SK-N-SH (cell line): ENCODE measurements around the gene MBD2. TPM values are rescaled to one million over a fixed set of nuclear protein-coding genes. Genes with fewer than 3 reads are reported as not detected.
A peak's percentile ranks its signal among the peaks of the same experiment; 100 is the strongest.

Source experiments
- CTCF ChIA-PET: fragments of 300-600, 350-600 bp; formaldehyde crosslinking; extraction: SDS; loops from one replicate; lab custom pipeline; 2021; lab: Yijun Ruan, JAX
- POLR2A ChIA-PET: fragments of 350-600 bp; sonication (Branson Sonifier 250); formaldehyde crosslinking; extraction: SDS; loops from one replicate; lab custom pipeline; 2020; ENCODE audit warnings: antibody characterized with exemption, inconsistent platforms; lab: Yijun Ruan, JAX
- DNase-seq: peaks from one replicate; pipeline ENCODE4 v3.0.0; 2012
- H2AFZ ChIP-seq: fragments of 200-600 bp; sonication (generic); 2 replicates; pipeline ENCODE4 v1.8.1; 2016; ENCODE audit warnings: antibody characterized with exemption, mild to moderate bottlenecking, low read depth
- H3F3A ChIP-seq: fragments of 200-600 bp; sonication (generic); replicated peaks from 2 replicates; pipeline ENCODE3; 2016; ENCODE audit warnings: antibody characterized with exemption, mild to moderate bottlenecking; ENCODE audit not compliant: insufficient read depth
- H3K27ac ChIP-seq, 2 experiments: fragments of 200-500 bp in 1 of 2; fragments of 200-600 bp in 1 of 2; sonication (Bioruptor generic) in 1 of 2; sonication (generic), shearing (Covaris generic) in 1 of 2; 2 replicates each; pipeline versions ENCODE4 v1.5.1 to v1.6.1; 2014 to 2016; ENCODE audit warnings: low read depth in 2 of 2, inconsistent platforms in 1 of 2, low read length in 1 of 2, mild to moderate bottlenecking in 1 of 2, mixed read lengths in 1 of 2
- H3K27me3 ChIP-seq: fragments of 200-600 bp; sonication (generic), shearing (Covaris generic); 2 replicates; pipeline ENCODE4 v1.6.1; 2016; ENCODE audit warnings: mixed run types; ENCODE audit not compliant: insufficient read depth
- H3K36me3 ChIP-seq, 2 experiments: fragments of 200-500 bp in 1 of 2; fragments of 200-600 bp in 1 of 2; sonication (Bioruptor generic) in 1 of 2; sonication (generic) in 1 of 2; replicated peaks in 1 of 2; 2 replicates each; pipeline versions ENCODE3 to v1.5.1; 2014 to 2016; ENCODE audit warnings: low read length in 1 of 2, mild to moderate bottlenecking in 1 of 2; ENCODE audit not compliant: insufficient read depth in 2 of 2, control insufficient read depth in 1 of 2
- H3K4me1 ChIP-seq, 2 experiments: fragments of 200-500 bp in 1 of 2; fragments of 200-600 bp in 1 of 2; sonication (Bioruptor generic) in 1 of 2; sonication (generic), shearing (Covaris generic) in 1 of 2; 2 replicates each; pipeline versions ENCODE4 v1.5.1 to v1.6.1; 2014 to 2016; ENCODE audit warnings: low read depth in 1 of 2, low read length in 1 of 2, mixed run types in 1 of 2; ENCODE audit not compliant: insufficient read depth in 2 of 2, control insufficient read depth in 1 of 2
- H3K4me2 ChIP-seq: fragments of 200-600 bp; sonication (generic), shearing (Covaris generic); 2 replicates; pipeline ENCODE4 v1.6.1; 2017; ENCODE audit warnings: mixed run types
- H3K4me3 ChIP-seq, 2 experiments: fragments of 200-500 bp in 1 of 2; fragments of 200-600 bp in 1 of 2; sonication (Bioruptor generic) in 1 of 2; sonication (generic), shearing (Covaris generic) in 1 of 2; 2 replicates each; pipeline versions ENCODE4 v1.5.1 to v1.8.1; 2014 to 2016; ENCODE audit warnings: low read depth in 2 of 2, inconsistent platforms in 1 of 2, low read length in 1 of 2, mild to moderate bottlenecking in 1 of 2, mixed read lengths in 1 of 2, moderate library complexity in 1 of 2
- H3K79me2 ChIP-seq: fragments of 200-600 bp; sonication (generic); 2 replicates; pipeline ENCODE4 v1.8.1; 2017; ENCODE audit warnings: mild to moderate bottlenecking; ENCODE audit not compliant: insufficient read depth
- H3K9ac ChIP-seq: fragments of 200-600 bp; sonication (generic); 2 replicates; pipeline ENCODE4 v1.6.1; 2017; ENCODE audit warnings: mixed run types
- H3K9me2 ChIP-seq: fragments of 200-600 bp; sonication (generic); 2 replicates; pipeline ENCODE4 v1.6.1; 2017; ENCODE audit warnings: mixed run types
- H3K9me3 ChIP-seq: fragments of 200-600 bp; sonication (generic); 2 replicates; pipeline ENCODE4 v1.6.1; 2017; ENCODE audit warnings: mixed run types, mild to moderate bottlenecking, moderate library complexity
- H4K20me1 ChIP-seq: fragments of 200-600 bp; sonication (generic); 2 replicates; pipeline ENCODE4 v1.6.1; 2017; ENCODE audit warnings: mild to moderate bottlenecking, mixed run types; ENCODE audit not compliant: insufficient read depth
- CHD2 ChIP-seq: fragments of 150-350 bp; IDR thresholded peaks from 2 replicates; pipeline ENCODE4 v1.6.1; 2018; ENCODE audit warnings: low read length; ENCODE audit not compliant: partially characterized antibody
- FOSL2 ChIP-seq: IDR thresholded peaks from 2 replicates; pipeline ENCODE4 v1.4.0; 2012; ENCODE audit warnings: low read depth, mild to moderate bottlenecking, moderate library complexity, borderline replicate concordance
- FOXM1 ChIP-seq: IDR thresholded peaks from 2 replicates; pipeline ENCODE4 v1.4.0; 2012; ENCODE audit warnings: low read depth, mild to moderate bottlenecking
- MXI1 ChIP-seq: IDR thresholded peaks from 2 replicates; pipeline ENCODE4 v1.6.1; 2012; ENCODE audit warnings: mild to moderate bottlenecking, low read depth, low read length, improper control_type of control experiment
- NFIC ChIP-seq: IDR thresholded peaks from 2 replicates; pipeline ENCODE4 v1.4.0; 2012; ENCODE audit warnings: borderline replicate concordance
- PBX3 ChIP-seq: IDR thresholded peaks from 2 replicates; pipeline ENCODE4; 2012
- RAD21 ChIP-seq: IDR thresholded peaks from 2 replicates; pipeline ENCODE4 v1.6.1; 2012; ENCODE audit warnings: mild to moderate bottlenecking, low read length
- RXRA ChIP-seq: IDR thresholded peaks from 2 replicates; pipeline ENCODE4 v1.4.0; 2012; ENCODE audit warnings: low read depth, mild to moderate bottlenecking, borderline replicate concordance
- SIN3A ChIP-seq: IDR thresholded peaks from 2 replicates; pipeline ENCODE4 v1.6.1; 2012; ENCODE audit warnings: low read depth, mild to moderate bottlenecking, low read length, moderate library complexity, borderline replicate concordance
- TCF12 ChIP-seq: IDR thresholded peaks from 2 replicates; pipeline ENCODE4 v1.4.0; 2012
- TEAD4 ChIP-seq: IDR thresholded peaks from 2 replicates; pipeline ENCODE4 v1.4.0; 2012; ENCODE audit warnings: mild to moderate bottlenecking, borderline replicate concordance; ENCODE audit not compliant: insufficient read depth
- WGBS: methylation state at CpG from one replicate; pipeline ENCODE4 v1.1.6; 2017; ENCODE audit warnings: low lambda C conversion rate; 5-methylcytosine and 5-hydroxymethylcytosine counted together
- polyA plus RNA-seq, 3 experiments: library from polyadenylated mRNA; depleted of rRNA; stranded (reverse); fragments of >200 nt; gene quantifications; 2 replicates each; pipeline ENCODE4 v1.2.3, GENCODE V29; 2012
- TF ChIP-seq, protein P1 (sequence below): fragments of 150-350 bp; IDR thresholded peaks from 2 replicates; pipeline ENCODE4 v1.6.1; 2016; ENCODE audit warnings: mild to moderate bottlenecking, low read depth, low read length
- TF ChIP-seq, protein P2 (sequence below): IDR thresholded peaks from 2 replicates; pipeline ENCODE4 v1.4.0; 2012; ENCODE audit warnings: low read depth
- TF ChIP-seq, protein P3 (sequence below): fragments of 150-350 bp; IDR thresholded peaks from 2 replicates; pipeline ENCODE4 v1.6.1; 2017; ENCODE audit warnings: antibody characterized with exemption, low read length, low read depth, borderline replicate concordance

Gene MBD2
- polyA plus RNA-seq, 1 of the 3 experiments (the other 2 are of a cell fraction) = 12.5 TPM

DNA sequence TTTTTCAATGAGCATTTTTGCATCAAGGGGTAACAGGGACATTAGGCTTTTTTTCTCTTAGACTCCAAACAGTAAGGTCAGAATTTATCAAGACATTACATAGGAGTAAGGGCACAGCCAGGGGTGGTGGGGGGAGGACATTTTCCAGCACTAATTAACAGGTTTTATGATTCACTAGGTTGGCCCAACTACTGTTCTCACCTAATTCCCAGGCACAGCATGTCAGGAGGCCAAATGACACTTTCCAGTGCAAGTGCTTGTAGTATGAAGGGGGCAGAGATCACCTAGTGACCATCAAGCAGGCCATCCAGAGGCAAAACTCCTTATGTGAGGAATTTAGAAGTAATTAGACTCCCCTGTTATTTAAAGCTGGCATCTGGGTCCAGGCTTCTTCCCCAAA is 3.9 kb upstream of the MBD2 start:
- Histone ChIP-seq H2AFZ (no peak overlapping the region), H3K79me2 (peaks cover 6% of the 10 kb centered on the region), H3F3A (no peaks in the 10 kb centered on the region), H3K36me3 (no peaks in the 10 kb centered on the region), H3K27ac (no peak overlapping the region)
- TF ChIP-seq SIN3A = no peak
- TF ChIP-seq TEAD4 = no peak
- no peak for TF ChIP-seq PBX3
- TF ChIP-seq RAD21 = no peak
- TF ChIP-seq, protein P1, sequence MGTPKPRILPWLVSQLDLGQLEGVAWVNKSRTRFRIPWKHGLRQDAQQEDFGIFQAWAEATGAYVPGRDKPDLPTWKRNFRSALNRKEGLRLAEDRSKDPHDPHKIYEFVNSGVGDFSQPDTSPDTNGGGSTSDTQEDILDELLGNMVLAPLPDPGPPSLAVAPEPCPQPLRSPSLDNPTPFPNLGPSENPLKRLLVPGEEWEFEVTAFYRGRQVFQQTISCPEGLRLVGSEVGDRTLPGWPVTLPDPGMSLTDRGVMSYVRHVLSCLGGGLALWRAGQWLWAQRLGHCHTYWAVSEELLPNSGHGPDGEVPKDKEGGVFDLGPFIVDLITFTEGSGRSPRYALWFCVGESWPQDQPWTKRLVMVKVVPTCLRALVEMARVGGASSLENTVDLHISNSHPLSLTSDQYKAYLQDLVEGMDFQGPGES = no peak
- TF ChIP-seq MXI1 = no peak
- TF ChIP-seq RXRA = no peak
- no peak for TF ChIP-seq FOXM1
- TF ChIP-seq, all 33 proteins: peak for 0
- no peak for DNase-seq
- Histone ChIP-seq H3K9me3 (no peaks in the 10 kb centered on the region), H3K4me1 (peaks cover 0 to 2% of the 10 kb centered on the region in 2 experiments; a peak in 2 of 4 replicates), H3K9ac (no peak overlapping the region), H3K27me3 (no peaks in the 10 kb centered on the region), H3K4me2 (no peak overlapping the region), H3K9me2 (no peaks in the 10 kb centered on the region), H4K20me1 (peaks cover 4% of the 10 kb centered on the region; the same call in 1 of the 2 replicates), H3K4me3 (no peak overlapping the region)
- POLR2A ChIA-PET = interaction anchor here (1.6 kb wide), 1 partner anchor 42 kb away, joined by 4 read pairs; no protein-coding TSS in a partner anchor
- CTCF ChIA-PET = no interaction called here

DNA sequence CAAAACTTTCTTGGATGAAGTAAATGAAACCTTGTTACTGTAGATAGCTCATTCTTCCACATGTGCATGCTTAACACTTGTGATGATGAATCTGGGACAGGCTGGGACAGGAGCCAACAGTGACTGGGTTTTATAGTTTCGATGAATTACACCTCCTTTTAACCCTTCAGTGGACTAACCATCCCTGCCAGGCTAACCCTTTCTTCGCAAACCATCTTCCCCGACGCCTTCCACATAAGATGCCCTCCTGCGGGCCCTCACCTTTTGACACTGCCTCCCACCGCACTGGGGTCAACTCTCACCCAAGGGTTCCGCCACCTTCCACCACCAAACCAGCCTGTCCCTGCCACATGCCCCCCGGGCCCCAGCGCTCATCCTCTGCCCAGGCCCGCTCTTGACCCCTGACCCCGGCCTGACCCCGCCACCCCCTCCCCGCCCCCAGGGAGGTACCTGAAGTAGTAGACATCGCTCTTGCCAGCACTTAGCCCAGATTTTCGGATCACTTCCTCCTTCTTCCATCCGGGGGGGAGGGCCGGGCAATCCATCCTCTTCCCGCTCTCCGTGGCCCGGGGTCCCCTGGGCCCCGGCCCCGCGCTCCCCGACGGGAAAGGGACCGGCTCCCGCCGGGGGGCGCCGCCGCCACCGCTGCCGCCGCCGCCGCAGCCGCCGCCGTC is 764 bp downstream of the MBD2 start:
- ChIA-PET POLR2A (interaction anchor here (1.7 kb wide), 1 partner anchor 46 kb away, joined by 5 read pairs; the partner anchor contains the start of gene POLI), CTCF (interaction anchor here (0.8 to 1.5 kb wide), 7 partner anchors 9 to 134 kb away, joined by 3 to 7 read pairs (median 4); partner anchors contain the start of gene C18orf54)
- peak overlapping the region; percentile 67 for H3K9ac ChIP-seq
- DNase-seq = peak; percentile 40
- no peaks in the 10 kb centered on the region for H3K36me3 ChIP-seq
- no peaks in the 10 kb centered on the region for H3K9me3 ChIP-seq
- no peaks in the 10 kb centered on the region for H3F3A ChIP-seq
- H3K4me2 ChIP-seq = peak overlapping the region; percentile 83
- peaks cover 5 to 15% of the 10 kb centered on the region in 2 experiments; a peak in 3 of 4 replicates for H3K4me1 ChIP-seq
- no peaks in the 10 kb centered on the region for H3K9me2 ChIP-seq
- H2AFZ ChIP-seq = no peak overlapping the region
- peaks cover 51% of the 10 kb centered on the region for H4K20me1 ChIP-seq
- TF ChIP-seq FOSL2 (peak; percentile 4; the same call in 1 of the 2 replicates), CHD2 (no peak), NFIC (peak; percentile 74), MXI1 (peak; percentile 88), FOXM1 (no peak), PBX3 (peak; percentile 35; the same call in 1 of the 2 replicates), TCF12 (peak; percentile 15; the same call in 1 of the 2 replicates)
- TF ChIP-seq, protein P2, sequence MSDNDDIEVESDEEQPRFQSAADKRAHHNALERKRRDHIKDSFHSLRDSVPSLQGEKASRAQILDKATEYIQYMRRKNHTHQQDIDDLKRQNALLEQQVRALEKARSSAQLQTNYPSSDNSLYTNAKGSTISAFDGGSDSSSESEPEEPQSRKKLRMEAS = peak; percentile 58
- TF ChIP-seq, protein P3, sequence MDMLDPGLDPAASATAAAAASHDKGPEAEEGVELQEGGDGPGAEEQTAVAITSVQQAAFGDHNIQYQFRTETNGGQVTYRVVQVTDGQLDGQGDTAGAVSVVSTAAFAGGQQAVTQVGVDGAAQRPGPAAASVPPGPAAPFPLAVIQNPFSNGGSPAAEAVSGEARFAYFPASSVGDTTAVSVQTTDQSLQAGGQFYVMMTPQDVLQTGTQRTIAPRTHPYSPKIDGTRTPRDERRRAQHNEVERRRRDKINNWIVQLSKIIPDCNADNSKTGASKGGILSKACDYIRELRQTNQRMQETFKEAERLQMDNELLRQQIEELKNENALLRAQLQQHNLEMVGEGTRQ = no peak
- H3K79me2 ChIP-seq = peaks cover 53% of the 10 kb centered on the region
- 3% methylated on average over 15 of the region's 39 CpGs for WGBS
- no peaks in the 10 kb centered on the region for H3K27me3 ChIP-seq
- H3K4me3 ChIP-seq = peak overlapping the region; percentile 73 to 81
- peak overlapping the region; percentile 56 to 80 for H3K27ac ChIP-seq
